GM19463 (cell line): ENCODE measurements around the gene CRYBA1.
"Not testable (repeated sequence)": the region's sequence is repeated elsewhere in the genome, so short reads cannot be mapped to it uniquely, and the experiment has no call there.

ENCODE experiments used
- ATAC-seq: cut with Tn5 transposase; IDR thresholded peaks from one replicate; pipeline ENCODE4 v1.9.1; 2021; ENCODE audit warnings: mild to moderate bottlenecking, moderate library complexity; ENCODE audit not compliant: unreplicated experiment

Gene CRYBA1

DNA sequence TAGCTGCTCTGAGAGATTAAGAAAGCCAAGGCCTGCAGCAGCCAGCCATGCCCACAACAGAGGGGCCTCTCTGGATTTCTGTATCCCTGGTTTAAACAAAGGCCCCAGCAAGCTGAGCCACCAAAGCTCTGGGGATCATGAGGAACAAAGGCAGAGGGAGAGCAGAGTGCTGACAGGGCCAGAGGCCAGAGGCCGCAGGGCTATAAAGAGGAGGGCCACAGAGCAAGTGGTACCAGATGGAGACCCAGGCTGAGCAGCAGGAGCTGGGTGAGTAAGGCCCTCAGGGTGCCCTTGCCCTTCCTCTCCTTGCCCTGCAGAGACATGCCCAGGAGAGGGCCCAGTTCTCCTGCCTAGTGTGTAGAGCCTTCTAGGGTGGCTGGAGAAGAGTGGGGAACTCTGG lies at the start of gene CRYBA1:
CRYBA1 (plus strand) TSS at position 232 of the 400 bp plus-strand sequence; CDS start at position 237, 5 bp downstream.
- ATAC-seq, result no peak

GRCh38 chr17:29197516-29198272 lies 49.0 kb upstream of the CRYBA1 start:
- no peak for ATAC-seq

GRCh38 chr17:29204068-29204804 lies 42.4 kb upstream of the CRYBA1 start:
- not testable (repeated sequence) for ATAC-seq

DNA sequence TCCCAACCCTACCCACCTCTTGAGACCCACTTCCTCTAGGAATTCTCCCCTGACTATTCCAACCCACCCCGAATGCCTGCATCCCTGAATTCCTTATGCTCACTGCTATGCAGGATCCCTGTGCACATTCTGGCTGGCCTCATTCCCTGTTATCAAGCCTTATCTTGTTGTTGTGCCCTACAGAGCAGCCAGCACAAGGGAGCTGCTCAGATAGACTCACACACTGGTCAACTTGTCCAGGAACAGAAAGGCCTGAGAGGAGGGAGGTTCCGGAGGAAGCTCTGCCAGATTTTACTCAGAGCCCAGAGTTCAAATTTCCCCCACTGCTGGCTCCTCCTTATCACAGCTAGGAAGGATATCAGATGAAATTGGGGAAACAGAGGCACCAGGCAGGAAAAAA lies 41.6 kb upstream of the CRYBA1 start:
- ATAC-seq, result no peak

DNA sequence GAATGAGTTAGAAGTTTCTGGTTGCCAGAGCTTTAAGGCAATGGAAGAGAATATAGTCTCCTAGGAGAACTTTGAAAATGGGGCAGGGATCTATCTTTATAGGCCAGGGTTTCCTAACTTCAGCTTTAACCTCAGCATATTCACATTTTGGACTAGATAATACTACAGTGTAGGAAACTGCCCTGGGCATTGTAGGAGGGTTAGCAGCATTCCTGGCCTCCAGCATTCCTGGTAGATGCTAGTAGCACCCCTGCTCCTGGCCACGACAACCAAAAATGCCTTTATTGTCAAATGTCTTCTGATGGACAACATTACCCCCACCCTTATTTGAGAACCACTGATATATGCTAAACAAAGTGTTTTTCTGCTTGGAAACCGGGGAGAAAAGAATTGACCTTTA lies 38.7 kb upstream of the CRYBA1 start:
- ATAC-seq, result no peak

DNA sequence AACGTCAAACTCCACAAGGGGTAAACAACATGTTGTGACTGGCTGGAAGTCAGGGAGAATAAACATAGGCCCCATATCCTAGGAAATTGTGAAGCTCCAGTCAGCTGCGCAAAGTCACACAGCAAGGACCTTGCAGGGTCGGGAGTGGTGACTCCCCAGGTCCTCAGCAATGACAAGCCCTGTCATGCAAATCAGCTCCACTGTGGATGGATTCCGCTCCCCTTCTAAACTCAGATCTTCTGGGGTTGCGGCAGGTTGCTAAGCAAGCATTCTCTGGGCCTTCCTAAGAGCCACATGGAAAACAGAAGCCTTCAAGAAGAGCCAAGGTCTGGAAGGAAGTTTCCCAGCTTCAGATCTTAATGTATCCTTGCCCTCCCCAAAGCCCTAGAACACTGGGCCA lies 37.6 kb upstream of the CRYBA1 start:
- no peak for ATAC-seq

GRCh38 chr17:29210879-29211278 lies 35.8 kb upstream of the CRYBA1 start:
- no peak for ATAC-seq

DNA sequence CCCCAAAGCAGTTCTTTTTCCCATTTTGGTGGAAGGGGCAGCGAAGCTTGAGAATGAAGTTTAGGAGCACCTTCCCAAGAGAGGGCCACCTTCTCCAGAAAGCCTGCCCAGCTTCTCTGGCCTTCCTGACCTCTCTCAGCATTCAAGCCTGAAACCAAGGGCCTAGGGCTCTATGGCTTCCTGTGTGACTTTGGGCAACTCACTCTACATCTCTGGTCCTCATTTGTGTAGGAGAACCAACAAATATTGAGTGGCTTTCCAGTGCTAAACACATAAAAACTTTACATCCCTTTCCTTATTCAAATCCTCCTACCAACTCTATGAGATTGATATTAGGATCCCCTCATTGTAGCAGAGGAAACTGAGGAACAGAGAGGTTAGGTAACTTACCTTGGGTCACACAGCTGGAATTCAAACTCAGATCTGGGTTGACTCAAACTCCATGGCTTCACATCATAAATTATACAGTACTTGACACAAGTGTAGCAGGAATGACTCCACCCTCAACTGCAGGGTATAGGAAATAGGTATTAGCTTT lies 34.5 kb upstream of the CRYBA1 start:
- no peak for ATAC-seq

DNA sequence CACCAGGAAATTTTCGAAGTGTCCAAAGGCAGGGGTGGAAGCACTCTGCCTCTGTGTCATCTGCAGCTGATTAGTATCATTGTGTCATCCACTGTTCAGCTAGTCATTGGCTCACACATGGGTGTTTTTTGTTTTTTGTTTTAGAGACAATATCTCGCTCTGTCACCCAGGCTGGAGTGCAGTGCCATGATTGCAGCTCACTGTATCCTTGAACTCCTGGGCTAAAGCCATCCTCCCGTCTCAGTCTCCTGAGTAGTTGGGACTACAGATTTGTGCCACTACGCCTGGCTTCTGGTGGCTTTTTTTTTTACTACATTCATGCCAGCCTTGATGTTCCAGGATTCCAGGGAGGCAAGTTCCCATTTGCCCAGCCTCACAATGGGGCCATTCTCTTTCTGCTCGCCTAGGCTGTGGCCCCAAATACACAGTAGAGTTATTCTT lies 34.0 kb upstream of the CRYBA1 start:
- ATAC-seq, result no peak

DNA sequence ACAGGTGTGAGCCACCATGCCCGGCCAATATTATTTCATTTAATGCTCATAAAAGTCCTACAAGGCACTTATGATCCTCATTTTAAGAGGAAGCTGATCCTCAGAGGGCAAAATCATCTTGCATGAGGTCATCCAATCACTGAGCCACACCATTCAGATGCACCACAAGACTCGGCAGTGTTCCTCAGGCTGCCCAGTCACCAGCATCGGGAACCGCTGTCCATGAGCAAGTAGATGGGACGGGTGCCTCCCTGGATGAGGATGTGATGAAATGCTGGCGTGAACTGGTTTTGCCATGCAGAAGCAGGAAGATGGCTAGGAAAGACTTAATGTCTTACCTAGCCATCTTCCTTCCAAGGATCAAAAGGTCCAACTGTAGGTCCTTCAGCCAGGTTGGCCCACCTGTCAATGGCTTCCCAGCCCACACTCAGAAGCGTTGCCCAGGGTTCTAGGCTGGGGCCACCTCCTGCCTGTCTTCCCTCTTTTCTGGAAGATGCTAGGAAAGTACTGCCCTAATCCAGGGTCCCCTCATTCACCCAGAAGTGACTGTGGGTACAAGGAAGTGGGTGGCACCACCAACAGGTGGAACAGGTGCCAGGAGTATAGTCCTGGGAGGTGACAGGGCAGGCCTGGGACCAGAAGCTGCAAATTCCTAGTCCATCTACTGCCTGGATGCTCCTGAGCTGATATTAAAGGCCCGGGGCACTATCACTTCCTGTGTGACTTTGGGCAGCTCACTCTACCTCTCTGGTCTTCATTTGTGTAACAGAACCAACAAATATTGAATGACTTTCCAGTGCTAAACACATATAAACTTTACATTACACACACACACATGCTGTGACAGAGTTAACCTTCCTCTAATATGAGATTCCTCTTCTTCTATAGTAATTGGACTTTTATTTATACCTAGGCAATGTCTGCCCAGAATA lies 32.2 kb upstream of the CRYBA1 start:
- ATAC-seq, result no peak

GRCh38 chr17:29215174-29215573 lies 31.5 kb upstream of the CRYBA1 start:
- no peak for ATAC-seq

DNA sequence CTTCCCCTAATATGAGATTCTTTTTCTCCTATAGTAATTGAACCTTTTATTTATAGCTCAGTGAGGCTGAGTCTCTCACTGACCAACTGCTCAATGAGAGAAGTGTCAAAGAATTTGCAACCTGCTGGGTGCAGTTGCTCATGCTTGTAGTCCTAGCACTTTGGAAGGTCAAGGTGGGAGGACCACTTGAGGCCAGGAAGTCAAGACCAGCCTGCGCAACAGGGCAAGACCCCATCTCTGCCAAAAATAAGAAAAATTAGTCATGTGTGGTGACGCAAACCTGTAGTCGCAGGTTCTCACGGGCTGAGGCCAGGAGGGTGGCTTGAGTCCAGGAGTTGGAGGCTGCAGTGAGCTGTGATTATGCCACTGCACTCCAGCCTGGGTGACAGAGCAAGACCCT lies 30.9 kb upstream of the CRYBA1 start:
- ATAC-seq, result no peak

DNA sequence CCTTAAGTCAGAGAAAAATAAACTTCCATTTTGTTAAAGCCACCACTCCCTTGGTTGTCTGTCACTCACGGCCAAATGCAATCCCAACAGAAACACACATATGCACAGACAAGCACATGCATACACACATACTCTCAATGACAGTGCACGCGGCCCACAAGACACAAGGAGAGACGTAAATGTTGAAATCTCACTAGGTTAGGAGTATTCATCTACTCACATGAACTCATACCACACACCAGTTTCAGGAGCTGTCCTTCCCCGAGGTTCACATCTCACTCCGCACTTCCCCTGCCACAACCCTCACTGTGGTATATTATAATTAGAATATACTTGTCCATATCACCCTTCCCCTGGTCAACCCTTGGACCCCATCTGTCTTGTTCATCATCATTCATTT lies 30.5 kb upstream of the CRYBA1 start:
- no peak for ATAC-seq

- no peak for ATAC-seq
These were observed 29.8 kb upstream of the CRYBA1 start for GRCh38 chr17:29216856-29217255.

DNA sequence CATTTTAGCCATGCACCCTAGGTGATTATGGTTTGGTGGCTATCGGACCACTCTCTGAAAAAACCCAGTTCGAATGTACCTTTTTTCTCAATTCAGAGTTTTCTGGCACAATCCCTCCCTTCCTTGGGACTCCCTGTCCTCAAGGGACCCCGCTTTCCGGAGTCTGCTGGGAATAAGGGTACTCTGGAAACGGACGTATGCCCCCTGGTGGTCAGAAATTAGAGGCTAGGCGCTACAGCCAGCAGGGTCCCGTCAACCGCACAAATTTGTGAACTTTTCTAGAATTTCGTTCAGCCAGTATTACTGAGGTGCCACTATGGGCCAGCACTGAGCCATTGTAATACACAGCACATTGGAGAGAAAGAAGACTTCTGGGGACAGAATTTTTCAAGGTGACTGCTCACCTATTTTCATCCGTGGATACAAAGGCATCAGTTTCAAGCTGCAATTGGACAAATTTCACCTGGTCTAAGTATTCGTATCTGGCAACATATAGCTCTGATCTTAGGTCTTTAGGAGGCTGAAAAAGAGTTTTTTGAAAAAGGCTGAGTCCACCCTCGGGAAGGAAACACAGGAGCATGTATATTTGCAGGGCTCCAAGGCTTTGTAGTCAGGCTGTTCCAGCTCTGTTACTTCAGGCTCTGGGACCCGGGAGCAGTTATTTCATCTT lies 27.1 kb upstream of the CRYBA1 start:
- peak; percentile 45 for ATAC-seq

DNA sequence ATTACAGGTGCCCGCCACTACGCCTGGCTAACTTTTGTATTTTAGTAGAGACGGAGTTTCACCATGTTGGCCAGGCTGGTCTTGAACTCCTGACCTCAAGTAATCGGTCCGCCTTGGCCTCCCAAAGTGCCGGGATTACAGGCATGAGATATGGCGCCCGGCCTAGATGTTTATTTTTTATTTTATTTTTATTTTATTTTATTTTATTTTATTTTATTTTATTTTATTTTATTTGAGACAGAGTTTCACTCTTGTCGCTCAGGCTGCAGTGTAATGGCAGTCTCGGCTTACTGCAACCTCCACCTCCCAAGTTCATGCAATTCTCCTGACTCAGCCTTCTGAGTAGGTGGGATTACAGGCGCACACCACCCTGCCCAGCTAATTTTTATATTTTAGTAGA lies 25.3 kb upstream of the CRYBA1 start:
- ATAC-seq, result not testable (repeated sequence)

DNA sequence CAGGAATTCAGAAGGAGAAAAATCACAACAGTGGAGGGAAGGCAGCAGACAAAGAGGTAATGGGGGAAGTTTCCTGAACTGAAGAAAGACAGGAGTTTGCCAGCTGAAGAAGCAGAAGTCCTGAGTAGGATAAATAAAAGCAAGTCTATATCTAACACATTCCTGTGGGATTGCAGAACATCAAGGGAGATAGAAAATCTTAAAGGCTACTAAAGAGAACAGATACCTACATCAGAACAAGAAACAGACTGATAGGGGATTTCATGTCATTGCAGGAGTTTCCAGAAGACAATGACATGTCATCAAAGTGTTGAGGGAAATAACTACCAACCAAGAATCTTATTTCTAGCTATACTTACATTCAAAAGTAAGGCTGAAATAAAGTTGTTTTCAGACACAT lies 21.3 kb upstream of the CRYBA1 start:
- no peak for ATAC-seq

DNA sequence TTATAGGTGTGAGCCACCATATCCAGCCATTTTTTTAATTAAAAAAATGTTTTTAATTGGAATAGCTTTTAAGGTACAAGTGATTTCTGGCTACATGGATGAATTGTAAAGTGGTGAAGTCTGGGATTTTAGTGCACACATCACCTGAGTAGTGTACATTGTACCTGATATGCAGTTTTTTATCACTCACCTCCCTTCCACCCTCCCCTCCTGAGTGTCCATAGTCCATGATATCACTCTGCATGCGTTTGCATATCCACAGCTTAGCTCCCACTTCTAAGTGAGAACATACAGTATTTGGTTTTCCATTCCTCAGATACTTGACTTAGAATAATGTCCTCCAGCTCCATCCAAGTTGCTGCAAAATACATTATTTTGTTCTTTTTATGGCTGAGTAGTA lies 13.4 kb upstream of the CRYBA1 start:
- ATAC-seq, result no peak

- ATAC-seq, result not testable (repeated sequence)
These were observed 11.7 kb upstream of the CRYBA1 start for GRCh38 chr17:29234972-29235371.

DNA sequence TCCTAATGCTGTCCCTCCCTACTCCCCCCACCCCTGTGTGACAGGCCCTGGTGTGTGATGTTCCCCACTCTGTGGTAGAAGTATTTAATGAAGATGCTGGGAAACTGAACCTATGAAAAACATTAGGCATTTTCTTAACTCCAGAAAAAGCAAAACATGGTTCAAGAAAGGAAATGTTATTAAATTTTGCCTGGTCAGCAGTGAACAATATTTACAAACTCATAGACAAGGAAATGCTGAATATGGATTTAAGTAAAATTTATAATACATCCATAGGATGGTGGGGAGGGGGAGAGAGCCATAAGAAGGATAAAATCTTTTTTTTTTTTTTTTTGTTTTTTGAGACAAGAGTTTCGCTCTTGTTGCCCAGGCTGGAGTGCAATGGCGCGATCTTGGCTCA lies 10.8 kb upstream of the CRYBA1 start:
- ATAC-seq, result no peak
